Activated CD4-positive, alpha-beta T cell treated with anti-CD3 and anti-CD28 coated beads for 48 hours (primary cell): ENCODE data around the gene TEKT2.

Experiments
- DNase-seq: peaks from one replicate; pipeline ENCODE4 v3.0.0-alpha.2; 2020

TEKT2 gene

GRCh38 chr1:36083635-36084496, at the start of gene TEKT2:
Gene TEKT2, plus strand, starts transcription at chr1:36084094. Its CDS starts 828 bp downstream, at chr1:36084922.
- no peak for DNase-seq

- DNase-seq: no peak
Observed at GRCh38 chr1:36034692-36035091, 49.2 kb upstream of the TEKT2 start.

- DNase-seq: no peak
Observed at GRCh38 chr1:36035154-36035553, 48.7 kb upstream of the TEKT2 start.

- no peak for DNase-seq
Observed at GRCh38 chr1:36040238-36040637, 43.7 kb upstream of the TEKT2 start.

- no peak for DNase-seq
Observed at GRCh38 chr1:36051821-36052220, 32.1 kb upstream of the TEKT2 start.

- no peak for DNase-seq
Observed at GRCh38 chr1:36053978-36054377, 29.9 kb upstream of the TEKT2 start.

- no peak for DNase-seq
Observed at GRCh38 chr1:36055706-36056105, 28.2 kb upstream of the TEKT2 start.

- no peak for DNase-seq
Observed at GRCh38 chr1:36062315-36062714, 21.6 kb upstream of the TEKT2 start.

GRCh38 chr1:36067871-36068270, 16.0 kb upstream of the TEKT2 start:
- DNase-seq: no peak

GRCh38 chr1:36068866-36069265, 15.0 kb upstream of the TEKT2 start:
- DNase-seq: no peak

GRCh38 chr1:36070349-36070748, 13.5 kb upstream of the TEKT2 start:
- no peak for DNase-seq

- DNase-seq: no peak
Observed at GRCh38 chr1:36076979-36077573, 6.8 kb upstream of the TEKT2 start.

GRCh38 chr1:36080236-36080635, 3.7 kb upstream of the TEKT2 start:
- DNase-seq: no peak

GRCh38 chr1:36080801-36081200, 3.1 kb upstream of the TEKT2 start:
- DNase-seq: no peak

GRCh38 chr1:36081926-36082485, 1.9 kb upstream of the TEKT2 start:
- no peak for DNase-seq

- no peak for DNase-seq
Observed at GRCh38 chr1:36083219-36083618, 675 bp upstream of the TEKT2 start.

GRCh38 chr1:36084497-36085115, 712 bp downstream of the TEKT2 start:
- no peak for DNase-seq

- DNase-seq: no peak
Observed at GRCh38 chr1:36085126-36085525, 1.2 kb downstream of the TEKT2 start.

GRCh38 chr1:36085686-36086526, 2.0 kb downstream of the TEKT2 start:
- DNase-seq: no peak

GRCh38 chr1:36086529-36087232, 2.8 kb downstream of the TEKT2 start:
- DNase-seq: no peak

GRCh38 chr1:36087233-36088123, 3.6 kb downstream of the TEKT2 start:
- DNase-seq: no peak
